ENCODE results near the gene AP2A1. TPM values are rescaled to one million over a fixed set of nuclear protein-coding genes. Genes with fewer than 3 reads are reported as not detected.

AP2A1 gene
- total RNA-seq, 3 donors from 2014 or later (not counting 1 experiment from before 2014, with no cell fraction given), result 137 to 163 (median 161) TPM

GRCh38 chr19:49807904-49808675, 41.3 kb downstream of the AP2A1 start:
- Mint-ChIP-seq H3K27me3 (ENCODE audit: low read depth in 2 of 2) (no peaks in the 10 kb centered on the region), H3K27ac (peak overlapping the region; percentile 81 to 96), H3K4me3 (peak overlapping the region; percentile 89), H3K36me3 (no peaks in the 10 kb centered on the region), H3K4me1 (peaks cover 11 to 30% of the 10 kb centered on the region in 2 donors), H3K9me3 (no peaks in the 10 kb centered on the region)
- 97% methylated on average over 17 of the region's 20 CpGs for WGBS (ENCODE audit: insufficient coverage)
- DNase-seq (no peak), ATAC-seq (no peak)
- Histone ChIP-seq H3K27me3 (ENCODE audit: control insufficient read depth, insufficient read depth, low read length) (no peaks in the 10 kb centered on the region), H3K4me3 (ENCODE audit: low read length) (no peak overlapping the region), H3K4me1 (ENCODE audit: control insufficient read depth, insufficient read depth, low read length) (peaks cover 36% of the 10 kb centered on the region), H3K27ac (ENCODE audit: low read length) (peak overlapping the region; percentile 46), H3K36me3 (ENCODE audit: control insufficient read depth, insufficient read depth, low read length) (peaks cover 19% of the 10 kb centered on the region), H3K9me3 (ENCODE audit: control insufficient read depth, insufficient read depth, low read length) (no peaks in the 10 kb centered on the region)
- no peak for TF ChIP-seq CTCF (IDR thresholded peaks at IDR 0.05)
- intact Hi-C loops (cut with micrococcal nuclease), result no loop called here

GRCh38 chr19:49808711-49809159, 41.9 kb downstream of the AP2A1 start:
- WGBS (ENCODE audit: insufficient coverage), result 9% methylated on average over 31 of the region's 31 CpGs

GRCh38 chr19:49809160-49809940, 42.5 kb downstream of the AP2A1 start:
- H3K4me1 Mint-ChIP-seq, result peaks cover 18 to 40% of the 10 kb centered on the region in 2 donors
- no peaks in the 10 kb centered on the region for H3K9me3 ChIP-seq (ENCODE audit: control insufficient read depth, insufficient read depth, low read length)
- intact Hi-C loops (cut with micrococcal nuclease), result no loop called here
- H3K36me3 ChIP-seq (ENCODE audit: control insufficient read depth, insufficient read depth, low read length), result peaks cover 13% of the 10 kb centered on the region
- H3K36me3 Mint-ChIP-seq, result no peaks in the 10 kb centered on the region
- peak overlapping the region; percentile 89 for H3K4me3 Mint-ChIP-seq
- TF ChIP-seq CTCF (IDR thresholded peaks at IDR 0.05), result no peak
- peak overlapping the region; percentile 81 to 96 for H3K27ac Mint-ChIP-seq
- peak; percentile 40 to 45 (median 41) for ATAC-seq
- peak; percentile 63 to 65 for DNase-seq
- H3K4me1 ChIP-seq (ENCODE audit: control insufficient read depth, insufficient read depth, low read length), result peaks cover 36% of the 10 kb centered on the region
- H3K27ac ChIP-seq (ENCODE audit: low read length), result peak overlapping the region; percentile 72
- no peaks in the 10 kb centered on the region for H3K27me3 ChIP-seq (ENCODE audit: control insufficient read depth, insufficient read depth, low read length)
- WGBS (ENCODE audit: insufficient coverage), result 17% methylated on average over 50 of the region's 50 CpGs
- peak overlapping the region; percentile 69 for H3K4me3 ChIP-seq (ENCODE audit: low read length)
- no peaks in the 10 kb centered on the region for H3K9me3 Mint-ChIP-seq
- H3K27me3 Mint-ChIP-seq (ENCODE audit: low read depth in 2 of 2), result no peaks in the 10 kb centered on the region

More at GRCh38 chr19:49808711-49809159, 41.9 kb downstream of the AP2A1 start:
- H3K9me3 ChIP-seq (ENCODE audit: control insufficient read depth, insufficient read depth, low read length), result no peaks in the 10 kb centered on the region
- Mint-ChIP-seq H3K36me3 (no peaks in the 10 kb centered on the region), H3K27ac (peak overlapping the region; percentile 81 to 96), H3K9me3 (no peaks in the 10 kb centered on the region), H3K4me3 (peak overlapping the region; percentile 89), H3K27me3 (ENCODE audit: low read depth in 2 of 2) (no peaks in the 10 kb centered on the region), H3K4me1 (peaks cover 14 to 35% of the 10 kb centered on the region in 2 donors)
- no peak for TF ChIP-seq CTCF (IDR thresholded peaks at IDR 0.05)
- H3K27ac ChIP-seq (ENCODE audit: low read length), result peak overlapping the region; percentile 72
- ATAC-seq (peak; percentile 54 to 70 (median 55)), DNase-seq (peak; percentile 87 to 91)
- H3K4me3 ChIP-seq (ENCODE audit: low read length), result peak overlapping the region; percentile 69
- peaks cover 36% of the 10 kb centered on the region for H3K4me1 ChIP-seq (ENCODE audit: control insufficient read depth, insufficient read depth, low read length)
- intact Hi-C loops (cut with micrococcal nuclease), result no loop called here
- H3K27me3 ChIP-seq (ENCODE audit: control insufficient read depth, insufficient read depth, low read length), result no peaks in the 10 kb centered on the region
- peaks cover 13% of the 10 kb centered on the region for H3K36me3 ChIP-seq (ENCODE audit: control insufficient read depth, insufficient read depth, low read length)
